PFSK-1 (cell line): Measurements from ENCODE around the gene SYT8.

ENCODE experiments used
- REST ChIP-seq, 2 experiments: IDR thresholded peaks; 2 replicates each; pipeline versions ENCODE4 v1.6.1 to v1.8.0; 2011 to 2012; ENCODE audit warnings: low read depth in 2 of 2, low read length in 2 of 2, control low read depth in 1 of 2, inconsistent platforms in 1 of 2, mild to moderate bottlenecking in 1 of 2, moderate library complexity in 1 of 2; ENCODE audit not compliant: insufficient read depth in 1 of 2
- SIN3A ChIP-seq: IDR thresholded peaks from 2 replicates; pipeline ENCODE4 v1.6.1; 2012; ENCODE audit warnings: mild to moderate bottlenecking, low read length, moderate library complexity, borderline replicate concordance; ENCODE audit not compliant: insufficient read depth

DNA sequence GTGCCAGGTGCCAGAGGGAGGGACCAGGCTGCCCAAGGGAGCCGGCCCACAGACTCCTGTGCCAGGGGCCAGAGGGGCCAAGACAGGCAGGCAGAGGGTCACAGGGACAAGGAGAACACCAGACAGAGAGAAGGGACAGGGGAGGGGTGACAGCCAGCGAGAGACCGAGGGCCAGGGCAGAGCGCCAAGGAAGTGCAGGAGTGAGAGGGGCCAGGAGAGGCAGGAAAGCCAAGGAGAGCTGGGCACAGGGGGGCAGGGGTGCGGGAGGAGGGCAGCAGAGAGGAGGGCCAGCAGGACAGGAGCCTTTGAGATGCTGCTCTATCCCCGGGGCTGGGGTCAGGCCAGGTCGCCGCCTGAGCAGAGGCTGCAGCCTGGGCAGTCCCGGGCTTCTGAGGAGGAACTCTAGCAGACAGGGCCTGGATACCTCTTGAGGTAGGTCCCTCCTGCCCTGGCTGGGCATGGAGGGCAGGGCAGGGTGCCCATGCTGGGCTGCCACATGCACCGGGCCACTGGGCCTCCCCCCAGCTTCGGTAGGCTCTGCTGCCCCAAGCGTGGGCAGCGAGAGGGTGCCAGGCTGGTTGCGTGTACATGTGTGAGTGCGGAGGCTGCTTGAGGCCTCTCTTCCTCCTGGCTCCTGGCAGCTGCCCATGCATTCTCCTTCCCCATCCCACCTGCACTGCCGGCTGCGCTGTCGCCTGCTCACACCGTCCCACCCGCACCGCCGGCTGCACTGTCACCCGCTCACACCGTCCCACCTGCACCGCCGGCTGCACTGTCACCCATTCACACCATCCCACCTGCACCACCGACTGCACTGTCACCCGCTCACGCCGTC is 30.3 kb downstream of the SYT8 start:
- TF ChIP-seq SIN3A (no peak), REST (IDR thresholded peaks at IDR 0.05; ENCODE audit: insufficient read depth in 1 of 2, low read depth in 2 of 2, low read length in 2 of 2) (no peak)
